K562 (cell line): Measurements from ENCODE around the gene TRIM2. TPM values are rescaled to one million over a fixed set of nuclear protein-coding genes. Genes with fewer than 3 reads are reported as not detected.

Source experiments
- BMI1 ChIP-seq: fragments of 150-350 bp; IDR thresholded peaks from 2 replicates; pipeline ENCODE4 v1.6.1; 2014; ENCODE audit warnings: low read length
- CHD7 ChIP-seq: fragments of 200-600 bp; sonication (generic); IDR thresholded peaks from one replicate; pipeline ENCODE4 v1.6.1; 2012; ENCODE audit warnings: mild to moderate bottlenecking, low read depth, low read length, inconsistent platforms
- FUS ChIP-seq: fragments of 200-400 bp; formaldehyde crosslinking; optimal IDR thresholded peaks from 2 replicates; pipeline ENCODE3; 2017; ENCODE audit warnings: low read depth, low read length
- POLR3A ChIP-seq: IDR thresholded peaks from 2 replicates; pipeline ENCODE4 v1.6.1; 2011; ENCODE audit warnings: borderline replicate concordance, mild to moderate bottlenecking, moderate library complexity; ENCODE audit not compliant: insufficient read length, insufficient read depth; ENCODE audit errors: extremely low read depth
- ZNF133 ChIP-seq: fragments of 250-450 bp; sonication (Bioruptor Pico); IDR thresholded peaks from 2 replicates; pipeline ENCODE4 v1.4.0; 2020; ENCODE audit warnings: mild to moderate bottlenecking
- ZNF318 ChIP-seq, 2 experiments: fragments of 450-650 bp; IDR thresholded peaks; 2 replicates each; pipeline ENCODE4 v1.6.1; 2016; ENCODE audit warnings: mild to moderate bottlenecking in 2 of 2, borderline replicate concordance in 1 of 2, low read depth in 1 of 2, moderate library complexity in 1 of 2
- polyA plus RNA-seq, 8 experiments: library from polyadenylated mRNA; depleted of rRNA in 4 of 8; stranded (reverse) in 5 of 8; unstranded in 3 of 8; fragments of >200 nt; fragmentation: Nextera tagmentation in 2 of 8; fragmentation: Illumina TruSeq in 1 of 8; extraction: Ambion mirVana in 2 of 8; extraction: Trizol in 1 of 8; gene quantifications; 2 replicates each; pipeline versions ENCODE4 v1.2.1 to v1.2.3, GENCODE V29; 2011 to 2014; ENCODE audit warnings: inconsistent platforms in 1 of 8, missing spikeins in 1 of 8
- total RNA-seq, 7 experiments: library from RNA; depleted of rRNA in 6 of 7; stranded (reverse); fragments of >200 nt in 6 of 7; fragmentation: Illumina TruSeq in 2 of 7; extraction: Trizol in 2 of 7; gene quantifications; 2 replicates each; pipeline versions ENCODE4 v1.2.1 to v1.2.3, GENCODE V29; 2011 to 2021; ENCODE audit warnings: low replicate concordance in 1 of 7

TRIM2 gene
- total and polyA plus RNA-seq, 9 of the 15 experiments (the other 6 are each of a cell fraction or from before 2014, with no cell fraction given): 0.01 to 0.41 (median 0.13) TPM; not detected in 1

GRCh38 chr4:153155686-153156085, 48.6 kb upstream of the TRIM2 start (continued):
- TF ChIP-seq ZNF318 (IDR thresholded peaks at IDR 0.05; ENCODE audit: borderline replicate concordance in 1 of 2, low read depth in 1 of 2) (no peak), BMI1 (no peak), POLR3A (no peak), FUS (no peak), ZNF133 (no peak), CHD7 (no peak)
